ENCODE results near the gene S1PR5. TPM values are rescaled to one million over a fixed set of nuclear protein-coding genes. Genes with fewer than 3 reads are reported as not detected.

The S1PR5 gene
- total and polyA plus RNA-seq, 10 of the 15 experiments (the other 5 are each of a cell fraction or from before 2014, with no cell fraction given): 0.04 TPM; not detected in 9

DNA sequence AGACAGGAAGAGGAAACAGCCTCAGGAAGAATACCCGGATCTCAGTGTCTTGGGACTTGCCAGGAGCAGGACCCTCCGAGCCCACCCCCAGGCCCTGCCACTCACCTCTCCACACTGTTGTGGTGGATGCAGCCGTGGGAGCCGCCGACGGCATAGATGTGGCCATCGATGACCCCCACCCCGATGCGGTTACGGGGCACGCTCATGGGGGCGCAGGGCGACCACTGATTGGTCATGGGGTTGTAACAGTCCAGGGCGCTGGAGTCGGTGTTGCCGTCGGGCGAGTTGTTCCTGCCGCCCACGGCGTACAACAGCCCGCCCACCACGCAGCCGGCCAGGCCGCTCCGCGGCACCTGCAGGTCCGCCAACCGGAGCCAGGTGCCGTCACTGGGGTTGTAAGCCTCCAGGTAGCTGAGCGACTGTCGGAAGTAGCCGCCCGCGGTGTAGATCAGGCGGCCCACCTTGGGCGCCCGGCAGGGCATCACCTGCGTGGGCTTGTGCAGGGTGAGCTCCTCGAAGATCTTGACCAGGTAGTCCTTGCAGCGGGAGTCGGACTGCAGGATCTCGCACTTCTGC is 25.7 kb downstream of the S1PR5 start:
- Histone ChIP-seq H3K27me3 (replicated peaks in 1 of 2; ENCODE audit: control insufficient read depth in 2 of 2, insufficient read depth in 2 of 2, low read length in 1 of 2) (no peaks in the 10 kb centered on the region), H3K9ac (ENCODE audit: control insufficient read depth, insufficient read depth, low read length) (no peak overlapping the region), H3K4me2 (ENCODE audit: control insufficient read depth, insufficient read depth) (no peak overlapping the region), H3K4me1 (ENCODE audit: control insufficient read depth, insufficient read depth, low read length) (no peaks in the 10 kb centered on the region; the same call in 1 of the 2 replicates), H3K9me3 (replicated peaks; ENCODE audit: control insufficient read depth, insufficient read depth, low read length) (no peaks in the 10 kb centered on the region), H2AFZ (ENCODE audit: control insufficient read depth, low read depth, low read length) (no peak overlapping the region), H3K36me3 (ENCODE audit: control insufficient read depth in 2 of 2, insufficient read depth in 2 of 2, low read length in 1 of 2) (peaks cover 17 to 27% of the 10 kb centered on the region in 2 experiments), H4K20me1 (ENCODE audit: control insufficient read depth, insufficient read depth) (peaks cover 3% of the 10 kb centered on the region; the same call in 1 of the 2 replicates), H3K27ac (ENCODE audit: control insufficient read depth, insufficient read depth) (no peak overlapping the region), H3K79me2 (ENCODE audit: control insufficient read depth, insufficient read depth, low read length) (peaks cover 7% of the 10 kb centered on the region), H3K4me3 (no peak overlapping the region)
- TF ChIP-seq DPF2 (IDR thresholded peaks at IDR 0.05): no peak
- TF ChIP-seq SREBF2 (IDR thresholded peaks at IDR 0.05; ENCODE audit: low read length): no peak
- no peak for TF ChIP-seq SUPT20H (IDR thresholded peaks at IDR 0.05; ENCODE audit: borderline replicate concordance, control insufficient read depth, low read depth, low read length)
- no peak for TF ChIP-seq NRF1 (conservative IDR thresholded peaks at IDR 0.05; ENCODE audit: low read depth, low read length)
- TF ChIP-seq, protein P1, sequence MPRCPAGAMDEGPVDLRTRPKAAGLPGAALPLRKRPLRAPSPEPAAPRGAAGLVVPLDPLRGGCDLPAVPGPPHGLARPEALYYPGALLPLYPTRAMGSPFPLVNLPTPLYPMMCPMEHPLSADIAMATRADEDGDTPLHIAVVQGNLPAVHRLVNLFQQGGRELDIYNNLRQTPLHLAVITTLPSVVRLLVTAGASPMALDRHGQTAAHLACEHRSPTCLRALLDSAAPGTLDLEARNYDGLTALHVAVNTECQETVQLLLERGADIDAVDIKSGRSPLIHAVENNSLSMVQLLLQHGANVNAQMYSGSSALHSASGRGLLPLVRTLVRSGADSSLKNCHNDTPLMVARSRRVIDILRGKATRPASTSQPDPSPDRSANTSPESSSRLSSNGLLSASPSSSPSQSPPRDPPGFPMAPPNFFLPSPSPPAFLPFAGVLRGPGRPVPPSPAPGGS (IDR thresholded peaks at IDR 0.05; ENCODE audit: borderline replicate concordance, insufficient read depth, low read depth, low read length, poor library complexity, severe bottlenecking): no peak
- TF ChIP-seq CEBPB (IDR thresholded peaks at IDR 0.05; ENCODE audit: borderline replicate concordance in 1 of 2, low read depth in 2 of 2, low read length in 2 of 2): no peak
- no peak for TF ChIP-seq TCF12 (IDR thresholded peaks at IDR 0.05; ENCODE audit: low read depth, low read length)
- no peak for TF ChIP-seq KLF5 (IDR thresholded peaks at IDR 0.05; ENCODE audit: partially characterized antibody)
- no peak for TF ChIP-seq ZSCAN29 (IDR thresholded peaks at IDR 0.05)
- no peak for TF ChIP-seq ZNF384 (IDR thresholded peaks at IDR 0.05; ENCODE audit: borderline replicate concordance, low read depth, low read length)
- TF ChIP-seq RAD21 (IDR thresholded peaks at IDR 0.05; ENCODE audit: insufficient read depth, low read depth, low read length): no peak
- no peak for TF ChIP-seq LARP7 (IDR thresholded peaks at IDR 0.05)
- no peak for TF ChIP-seq NR2F1 (conservative IDR thresholded peaks at IDR 0.05)
- intact Hi-C loops (cut with micrococcal nuclease; ENCODE audit: unreplicated experiment) (no loop called here), in situ Hi-C loops (cut with MboI) (no loop called here)
- CTCF ChIA-PET: interaction anchor here (1.2 to 1.9 kb wide), 2 partner anchors 13 to 209 kb away, joined by 4 to 7 read pairs; no protein-coding TSS in a partner anchor
- WGBS (ENCODE audit: insufficient coverage, insufficient replicate concordance, low lambda C conversion rate, missing lambda C conversion rate): 96% methylated on average over 32 of the region's 43 CpGs
- SMC1A ChIA-PET (ENCODE audit: uncharacterized antibody, unreplicated experiment): interaction anchor here (0.6 kb wide), 1 partner anchor 624 kb away, joined by 3 read pairs; no protein-coding TSS in a partner anchor
- DNase-seq (ENCODE audit: low read depth, low spot score) (no peak), ATAC-seq (no peak), FAIRE-seq (no peak)
- RAD21 ChIA-PET (ENCODE audit: unreplicated experiment): no interaction called here
- POLR2A ChIA-PET: no interaction called here
- BruUV-seq (replicated peaks): no TSS peak

Data from GM12878 (cell line).